Heart left ventricle (tissue), 16 donors: ENCODE data around the gene SLC39A13. TPM values are rescaled to one million over a fixed set of nuclear protein-coding genes. Genes with fewer than 3 reads are reported as not detected.
A peak's percentile ranks its signal among the peaks of the same experiment; 100 is the strongest.

Experiments used
- ATAC-seq, 4 donors: fragments of 200-7000 bp; cut with Tn5 transposase; one replicate each; pipeline ENCODE4 v1.9.1; 2020 to 2022; ENCODE audit warnings: moderate library complexity in 4 of 4, mild to moderate bottlenecking in 3 of 4, moderate number of reproducible peaks in 1 of 4
- DNase-seq, 5 donors: peaks; one replicate each; pipeline ENCODE4 v3.0.0-alpha.2; 2020
- H3K27ac ChIP-seq, 12 donors: fragments of 200-600 bp; sonication (generic) in 4 of 12; one replicate each; pipeline versions ENCODE4 v1.5.0 to v1.8.0; 2016 to 2022; ENCODE audit warnings: mild to moderate bottlenecking in 2 of 12
- H3K27me3 ChIP-seq, 9 donors: fragments of 200-600 bp; sonication (generic) in 2 of 9; one replicate each; pipeline versions ENCODE4 v1.5.1 to v1.8.0; 2016 to 2022; ENCODE audit warnings: mild to moderate bottlenecking in 3 of 9
- H3K36me3 ChIP-seq, 9 donors: fragments of 200-600 bp; sonication (generic) in 2 of 9; one replicate each; pipeline versions ENCODE4 v1.5.0 to v1.8.0; 2018 to 2022; ENCODE audit warnings: mild to moderate bottlenecking in 2 of 9
- H3K4me1 ChIP-seq, 12 donors: fragments of 200-600 bp; sonication (generic) in 4 of 12; one replicate each; pipeline versions ENCODE4 v1.5.0 to v1.8.0; 2016 to 2022; ENCODE audit warnings: mild to moderate bottlenecking in 3 of 12
- H3K4me3 ChIP-seq, 12 donors: fragments of 200-600 bp; sonication (generic) in 4 of 12; one replicate each; pipeline versions ENCODE4 v1.5.0 to v1.8.0; 2017 to 2022; ENCODE audit warnings: mild to moderate bottlenecking in 9 of 12, moderate library complexity in 4 of 12
- H3K9me3 ChIP-seq, 12 donors: fragments of 200-600 bp; sonication (generic) in 4 of 12; one replicate each; pipeline versions ENCODE4 v1.5.0 to v1.8.0; 2016 to 2022; ENCODE audit warnings: mild to moderate bottlenecking in 1 of 12
- CTCF ChIP-seq, 12 donors: fragments of 200-600 bp; sonication (generic) in 4 of 12; IDR thresholded peaks; one replicate each; pipeline versions ENCODE4 v1.5.0 to v1.8.0; 2018 to 2022; ENCODE audit warnings: antibody characterized with exemption in 12 of 12, mild to moderate bottlenecking in 5 of 12
- POLR2A ChIP-seq, 2 donors: fragments of 450-650 bp; IDR thresholded peaks; one replicate each; pipeline ENCODE4 v1.6.1; 2017; ENCODE audit warnings: antibody characterized with exemption in 2 of 2, mild to moderate bottlenecking in 2 of 2, moderate library complexity in 2 of 2
- WGBS, 4 donors: extraction: QIAGEN DNeasy Blood & Tissue Kit in 2 of 4; methylation state at CpG; one replicate each; pipeline versions ENCODE4 v1.1.5 to v1.1.7; 2013 to 2018; 5-methylcytosine and 5-hydroxymethylcytosine counted together
- intact Hi-C, 10 donors: fragments of 100-400 bp; cut with DNase I; formaldehyde crosslinking; loops; one replicate each; pipeline versions ENCODE4 v1.11.1 to v1.14.2; 2022
- polyA plus RNA-seq, 2 donors: library from polyadenylated mRNA; stranded (reverse); fragments of 200-250 nt; gene quantifications; one replicate each; pipeline ENCODE4 v1.2.3, GENCODE V29; 2013
- total RNA-seq, 9 donors: library from RNA; depleted of rRNA in 2 of 9; stranded (reverse); fragments of >200 nt in 2 of 9; fragmentation: NEBNext Ultra II Directional in 3 of 9; extraction: Animal tissue kit (Norgen Biotek cat#: 25700) in 3 of 9; gene quantifications; one replicate each; pipeline versions ENCODE4 v1.1.0 to v1.2.4, GENCODE V29; 2016 to 2023
- donor health status: ischemic (EF 13 %, LVEDD 7.1; RV severe dilation, severe dysfunction).
- donor health status: healthy with polysubstance abuse.
- donor health status: DM: no; HTN: yes; CAD: no.
- donor health status: DM: no; HTN: no; CAD: no.
- donor health status: ischemic (EF 25% LVEDD 6.9; RV normal size, moderate dysfunction).
- donor health status: ischemic (EF 25% LVEDD 5.7; RV mildly dilated, moderate dysfunction).
- donor health status: healthy.
- donor health status: DM: yes; HTN: yes; CAD: no.
- donor health status: ischemic (EF 35%, LVEDD 5.7; RV mildly dilated, moderate dysfunction).
- donor health status: nonischemic (EF 11% LVEDD 7.7; RV severe dilation, severe dysfunction).
- donor health status: DM: yes; HTN: yes; CAD: no.
- donor health status: PGD.
- donor health status: ischemic (EF 29% LVEDD 5.4; RV normal size, mild dysfunction).
- donor health status: nonischemic (EF 23%, LVEDD 6.1; RV moderate dilation, normal function).

The SLC39A13 gene
- total and polyA plus RNA-seq, 11 donors: 33.5 to 97.3 (median 48.1) TPM

- 93 to 96% (median 95%) methylated on average over 4 of the region's 4 CpGs for WGBS, 4 donors
- intact Hi-C loops: no loop called here
- no peak for ATAC-seq
These were observed 23.9 kb upstream of the SLC39A13 start for GRCh38 chr11:47384498-47384897.

GRCh38 chr11:47387944-47388696, 20.3 kb upstream of the SLC39A13 start:
- no peak for DNase-seq
- H3K27ac ChIP-seq: peak overlapping the region in 1 of 12 donors; percentile 97
- TF ChIP-seq POLR2A (IDR thresholded peaks at IDR 0.05) (no peak), CTCF (IDR thresholded peaks at IDR 0.05) (no peak)
- H3K4me1 ChIP-seq: peaks cover 0 to 65% (median 0%) of the 10 kb centered on the region in 12 donors
- 77 to 83% (median 79%) methylated on average over 12 to 13 of the region's 13 CpGs for WGBS, 4 donors
- intact Hi-C loops: no loop called here
- H3K9me3 ChIP-seq: no peaks in the 10 kb centered on the region
- no peak overlapping the region for H3K4me3 ChIP-seq
- peak in 2 of 4 donors; percentile 19 to 46 for ATAC-seq
- no peaks in the 10 kb centered on the region for H3K27me3 ChIP-seq
- no peaks in the 10 kb centered on the region for H3K36me3 ChIP-seq

More at GRCh38 chr11:47384498-47384897, 23.9 kb upstream of the SLC39A13 start:
- DNase-seq: no peak
- H3K27ac ChIP-seq: no peak overlapping the region
- H3K4me3 ChIP-seq: no peak overlapping the region
- H3K27me3 ChIP-seq: no peaks in the 10 kb centered on the region
- peaks cover 0 to 38% (median 0%) of the 10 kb centered on the region in 12 donors for H3K4me1 ChIP-seq
- TF ChIP-seq POLR2A (IDR thresholded peaks at IDR 0.05) (no peak), CTCF (IDR thresholded peaks at IDR 0.05) (no peak)
- H3K9me3 ChIP-seq: no peaks in the 10 kb centered on the region
- no peaks in the 10 kb centered on the region for H3K36me3 ChIP-seq

GRCh38 chr11:47388697-47389576, 19.5 kb upstream of the SLC39A13 start:
- WGBS, 4 donors: 88 to 93% (median 92%) methylated on average over 26 to 28 of the region's 28 CpGs
- DNase-seq (no peak), ATAC-seq (no peak)
- Histone ChIP-seq H3K36me3 (no peaks in the 10 kb centered on the region), H3K27ac (peak overlapping the region in 2 of 12 donors; percentile 22 to 97), H3K27me3 (no peaks in the 10 kb centered on the region), H3K9me3 (no peaks in the 10 kb centered on the region), H3K4me3 (peak overlapping the region in 1 of 12 donors; percentile 17), H3K4me1 (peaks cover 0 to 66% (median 0%) of the 10 kb centered on the region in 12 donors)
- intact Hi-C loops: no loop called here
- TF ChIP-seq POLR2A (IDR thresholded peaks at IDR 0.05) (no peak), CTCF (IDR thresholded peaks at IDR 0.05) (no peak)
